MM.1S (cell line): ENCODE data around the gene FILIP1.

Experiments used
- DNase-seq: peaks from one replicate; pipeline ENCODE4 v3.0.0-alpha.2; 2015
- H2AFZ ChIP-seq: fragments of 300-600 bp; sonication (generic); 2 replicates; pipeline ENCODE4 v1.6.0; 2016; ENCODE audit warnings: antibody characterized with exemption, low read length
- H3F3A ChIP-seq: fragments of 300-600 bp; sonication (generic); 2 replicates; pipeline ENCODE4 v1.6.1; 2016; ENCODE audit warnings: mild to moderate bottlenecking, antibody characterized with exemption, low read length, moderate library complexity, mixed read lengths; ENCODE audit not compliant: insufficient read depth
- H3K27ac ChIP-seq: fragments of 300-600 bp; sonication (generic); 2 replicates; pipeline ENCODE4 v1.5.1; 2016; ENCODE audit warnings: mild to moderate bottlenecking, low read length
- H3K27me3 ChIP-seq: fragments of 300-600 bp; sonication (generic); replicated peaks from 2 replicates; pipeline ENCODE4 v1.6.0; 2016; ENCODE audit warnings: low read length; ENCODE audit not compliant: insufficient read depth
- H3K36me3 ChIP-seq: fragments of 300-600 bp; sonication (generic); replicated peaks from 2 replicates; pipeline ENCODE4 v1.6.1; 2016; ENCODE audit warnings: mild to moderate bottlenecking, low read length, mixed read lengths; ENCODE audit not compliant: insufficient read depth
- H3K4me1 ChIP-seq: fragments of 300-600 bp; sonication (generic); 2 replicates; pipeline ENCODE4 v1.6.1; 2016; ENCODE audit warnings: low read length, mixed read lengths
- H3K4me2 ChIP-seq: fragments of 300-600 bp; sonication (generic); 2 replicates; pipeline ENCODE4 v1.6.0; 2016; ENCODE audit warnings: low read depth, low read length
- H3K4me3 ChIP-seq: fragments of 300-600 bp; sonication (generic); 2 replicates; pipeline ENCODE4 v1.5.1; 2016; ENCODE audit warnings: low read length, mixed read lengths
- H3K79me2 ChIP-seq: fragments of 300-600 bp; sonication (generic); 2 replicates; pipeline ENCODE4 v1.6.1; 2016; ENCODE audit warnings: mixed run types, low read length, mixed read lengths
- H3K9ac ChIP-seq: fragments of 300-600 bp; sonication (generic); 2 replicates; pipeline ENCODE4 v1.6.1; 2016; ENCODE audit warnings: low read length, mixed read lengths
- H3K9me2 ChIP-seq: fragments of 300-600 bp; sonication (generic); replicated peaks from 2 replicates; pipeline ENCODE4 v1.6.1; 2016; ENCODE audit warnings: mild to moderate bottlenecking, low read length, mixed read lengths; ENCODE audit not compliant: insufficient read depth
- H3K9me3 ChIP-seq: fragments of 300-600 bp; sonication (generic); replicated peaks from 2 replicates; pipeline ENCODE4 v1.6.1; 2016; ENCODE audit warnings: mild to moderate bottlenecking, low read length, mixed read lengths; ENCODE audit not compliant: insufficient read depth
- H4K20me1 ChIP-seq: fragments of 300-600 bp; sonication (generic); 2 replicates; pipeline ENCODE4 v1.6.1; 2016; ENCODE audit warnings: mild to moderate bottlenecking, low read length, moderate library complexity, mixed read lengths; ENCODE audit not compliant: insufficient read depth
- EZH2 ChIP-seq: fragments of 300-600 bp; sonication (generic); optimal IDR thresholded peaks from 2 replicates; pipeline ENCODE3; 2017; ENCODE audit warnings: low read depth, mild to moderate bottlenecking, antibody characterized with exemption, low read length, mixed read lengths
- EZH2phosphoT487 ChIP-seq: fragments of 300-600 bp; sonication (generic); IDR thresholded peaks from 2 replicates; pipeline ENCODE4 v1.6.1; 2018; ENCODE audit warnings: antibody characterized with exemption, low read length
- TF ChIP-seq, protein P1 (sequence below): fragments of 300-600 bp; sonication (generic); IDR thresholded peaks from 2 replicates; pipeline ENCODE4 v1.5.1; 2016; ENCODE audit warnings: antibody characterized with exemption, low read length, mixed read lengths

Gene FILIP1

DNA sequence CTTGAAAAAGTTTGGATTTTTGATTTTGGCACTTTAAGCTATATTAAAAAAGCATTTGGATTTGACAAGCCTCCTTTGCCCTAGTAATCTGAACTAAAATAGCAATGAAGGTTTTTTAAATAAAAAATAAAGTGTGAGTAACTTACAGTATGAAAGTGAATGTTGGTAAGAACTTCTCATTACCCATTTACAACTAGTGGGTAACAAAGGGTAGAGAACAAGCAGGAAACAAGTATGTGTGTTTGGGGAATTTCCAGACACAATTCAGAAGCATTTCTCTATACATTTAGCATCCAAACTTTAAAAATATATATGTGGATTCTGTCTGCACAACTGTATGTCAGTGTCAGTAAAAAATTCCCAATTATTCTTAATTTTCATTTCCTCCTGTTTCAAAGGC is 211.9 kb downstream of the FILIP1 start:
- Histone ChIP-seq H4K20me1 (peaks cover 12% of the 10 kb centered on the region; the same call in 1 of the 2 replicates), H3K27me3 (no peaks in the 10 kb centered on the region), H3K36me3 (no peaks in the 10 kb centered on the region), H3K4me1 (peaks cover 13% of the 10 kb centered on the region), H3K9me2 (no peaks in the 10 kb centered on the region), H2AFZ (no peak overlapping the region), H3K9me3 (no peaks in the 10 kb centered on the region), H3K79me2 (peaks cover 79% of the 10 kb centered on the region), H3K4me2 (peak overlapping the region; percentile 62), H3K27ac (no peak overlapping the region), H3K9ac (no peak overlapping the region), H3F3A (peaks cover 6% of the 10 kb centered on the region), H3K4me3 (no peak overlapping the region; the same call in 1 of the 2 replicates)
- DNase-seq = peak; percentile 35
- TF ChIP-seq, protein P1, sequence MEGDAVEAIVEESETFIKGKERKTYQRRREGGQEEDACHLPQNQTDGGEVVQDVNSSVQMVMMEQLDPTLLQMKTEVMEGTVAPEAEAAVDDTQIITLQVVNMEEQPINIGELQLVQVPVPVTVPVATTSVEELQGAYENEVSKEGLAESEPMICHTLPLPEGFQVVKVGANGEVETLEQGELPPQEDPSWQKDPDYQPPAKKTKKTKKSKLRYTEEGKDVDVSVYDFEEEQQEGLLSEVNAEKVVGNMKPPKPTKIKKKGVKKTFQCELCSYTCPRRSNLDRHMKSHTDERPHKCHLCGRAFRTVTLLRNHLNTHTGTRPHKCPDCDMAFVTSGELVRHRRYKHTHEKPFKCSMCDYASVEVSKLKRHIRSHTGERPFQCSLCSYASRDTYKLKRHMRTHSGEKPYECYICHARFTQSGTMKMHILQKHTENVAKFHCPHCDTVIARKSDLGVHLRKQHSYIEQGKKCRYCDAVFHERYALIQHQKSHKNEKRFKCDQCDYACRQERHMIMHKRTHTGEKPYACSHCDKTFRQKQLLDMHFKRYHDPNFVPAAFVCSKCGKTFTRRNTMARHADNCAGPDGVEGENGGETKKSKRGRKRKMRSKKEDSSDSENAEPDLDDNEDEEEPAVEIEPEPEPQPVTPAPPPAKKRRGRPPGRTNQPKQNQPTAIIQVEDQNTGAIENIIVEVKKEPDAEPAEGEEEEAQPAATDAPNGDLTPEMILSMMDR = no peak
- TF ChIP-seq EZH2phosphoT487 (no peak), EZH2 (no peak)

DNA sequence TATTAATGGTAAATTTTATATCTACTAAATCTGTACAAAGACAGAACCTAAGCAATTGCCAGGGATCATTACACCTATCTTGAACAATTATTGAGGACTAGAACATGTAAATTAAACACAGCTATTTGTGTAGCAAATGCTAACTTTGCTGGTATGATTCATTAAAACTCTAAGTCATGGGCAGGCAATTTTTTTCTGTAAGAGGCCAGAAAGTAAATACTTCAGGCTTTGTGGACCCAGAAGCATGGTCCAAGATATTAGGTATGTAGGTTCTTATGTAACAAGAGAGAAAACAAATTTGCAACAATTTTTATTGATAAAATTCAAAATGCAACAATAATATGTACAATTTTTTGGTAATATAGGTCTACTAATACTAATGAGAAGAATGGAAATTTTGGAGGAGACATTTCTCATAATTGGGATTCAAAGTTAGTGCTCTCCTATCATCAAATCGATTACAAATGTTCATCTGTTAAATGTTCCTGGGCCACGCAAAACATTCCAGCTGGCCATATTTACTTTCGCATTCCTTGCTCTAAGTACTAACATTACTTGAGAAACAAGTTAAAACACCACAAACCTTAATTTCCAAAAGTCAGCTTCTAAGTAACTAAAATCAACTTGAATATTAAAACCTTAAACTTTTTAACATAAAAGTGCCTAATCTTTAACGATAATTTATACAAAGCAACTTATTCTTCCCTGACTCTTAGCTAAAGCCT is 213.3 kb downstream of the FILIP1 start:
- Histone ChIP-seq H3K9ac (no peak overlapping the region), H3K4me2 (0 out of 2 replicates have a peak overlapping the region, but pooled peaks have one; percentile 3)
- TF ChIP-seq EZH2phosphoT487 (no peak), EZH2 (no peak)
- TF ChIP-seq, protein P1 = no peak

GRCh38 chr6:75279418-75279817 is 214.2 kb downstream of the FILIP1 start:
- Histone ChIP-seq H3F3A (no peaks in the 10 kb centered on the region; the same call in 1 of the 2 replicates), H3K4me2 (no peak overlapping the region), H3K27ac (no peak overlapping the region), H3K4me3 (no peak overlapping the region), H3K9me2 (no peaks in the 10 kb centered on the region), H3K9me3 (no peaks in the 10 kb centered on the region), H3K9ac (no peak overlapping the region), H3K36me3 (no peaks in the 10 kb centered on the region), H4K20me1 (peaks cover 16% of the 10 kb centered on the region), H2AFZ (no peak overlapping the region), H3K4me1 (peaks cover 13% of the 10 kb centered on the region), H3K79me2 (peaks cover 98% of the 10 kb centered on the region), H3K27me3 (no peaks in the 10 kb centered on the region)
- DNase-seq = no peak
- TF ChIP-seq, protein P1 = no peak
- TF ChIP-seq EZH2 (no peak), EZH2phosphoT487 (no peak)

More for the DNA sequence above, 213.3 kb downstream of the FILIP1 start:
- no peak overlapping the region for H3K4me3 ChIP-seq
- H3K9me3 ChIP-seq = no peaks in the 10 kb centered on the region
- H3K9me2 ChIP-seq = no peaks in the 10 kb centered on the region
- peaks cover 13% of the 10 kb centered on the region for H3K4me1 ChIP-seq
- H3F3A ChIP-seq = peaks cover 4% of the 10 kb centered on the region
- H3K36me3 ChIP-seq = no peaks in the 10 kb centered on the region
- H4K20me1 ChIP-seq = peaks cover 16% of the 10 kb centered on the region
- H3K79me2 ChIP-seq = peaks cover 93% of the 10 kb centered on the region
- H3K27me3 ChIP-seq = no peaks in the 10 kb centered on the region
- no peak overlapping the region for H2AFZ ChIP-seq
- no peak for DNase-seq
- no peak overlapping the region for H3K27ac ChIP-seq
